IPS-15b (cell line): ENCODE measurements around the gene C1QBP.

ENCODE experiments used
- H3K27me3 ChIP-seq: one replicate; pipeline ENCODE4 v1.6.1; 2013; ENCODE audit warnings: low read length; ENCODE audit not compliant: control insufficient read depth, insufficient read depth
- H3K36me3 ChIP-seq: one replicate; pipeline ENCODE4 v1.6.1; 2013; ENCODE audit warnings: low read length; ENCODE audit not compliant: control insufficient read depth, insufficient read depth
- H3K4me1 ChIP-seq: one replicate; pipeline ENCODE4 v1.6.1; 2013; ENCODE audit warnings: mild to moderate bottlenecking, low read length; ENCODE audit not compliant: control insufficient read depth, insufficient read depth
- H3K4me3 ChIP-seq: one replicate; pipeline ENCODE4 v1.5.1; 2013; ENCODE audit warnings: low read depth, low read length
- H3K9ac ChIP-seq: one replicate; pipeline ENCODE4 v1.6.1; 2013; ENCODE audit warnings: low read depth, mild to moderate bottlenecking, low read length
- H3K9me3 ChIP-seq: one replicate; pipeline ENCODE4 v1.6.1; 2013; ENCODE audit warnings: mild to moderate bottlenecking, low read length; ENCODE audit not compliant: control insufficient read depth, insufficient read depth

C1QBP gene

DNA sequence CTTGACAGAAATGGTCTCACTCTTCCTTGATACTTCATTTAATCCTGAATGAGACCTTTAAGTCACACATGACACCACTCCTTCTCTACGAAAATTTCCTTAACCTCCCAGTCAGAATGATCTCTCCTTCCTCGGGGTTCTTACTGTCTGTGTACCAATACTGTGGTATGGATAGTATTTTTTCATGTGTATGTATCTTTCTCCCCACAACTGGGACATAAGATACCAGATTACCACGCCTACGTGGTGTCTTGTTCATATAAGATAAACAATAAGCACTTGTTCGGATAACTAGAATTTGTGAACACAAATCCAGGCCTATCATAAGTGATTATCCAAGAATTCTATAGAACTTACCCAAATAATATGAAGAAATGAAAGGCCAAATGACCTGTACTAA is 30.8 kb downstream of the C1QBP start:
- no peak overlapping the region for H3K9ac ChIP-seq
- peaks cover 49% of the 10 kb centered on the region for H3K36me3 ChIP-seq
- H3K4me3 ChIP-seq: no peak overlapping the region
- no peaks in the 10 kb centered on the region for H3K9me3 ChIP-seq
- no peaks in the 10 kb centered on the region for H3K27me3 ChIP-seq
- no peaks in the 10 kb centered on the region for H3K4me1 ChIP-seq

DNA sequence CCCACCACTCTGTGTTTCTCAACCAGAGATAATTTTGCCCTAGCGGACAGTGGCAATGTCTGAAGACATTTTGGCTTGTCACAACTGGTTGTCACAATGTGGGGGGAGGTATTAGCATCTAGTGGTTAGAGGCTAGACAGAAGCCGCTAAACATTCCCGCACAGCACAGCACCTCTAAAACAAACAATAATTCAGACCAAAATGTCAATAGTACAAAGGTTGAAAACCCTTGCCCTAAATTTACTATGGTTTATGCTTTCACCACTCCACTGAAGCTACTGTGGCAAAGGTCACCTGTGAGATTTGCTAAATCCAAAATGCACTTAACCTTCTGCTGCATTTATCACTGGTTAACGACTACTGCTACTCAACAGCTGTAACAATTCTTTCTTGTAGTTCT is 33.6 kb downstream of the C1QBP start:
- Histone ChIP-seq H3K9me3 (no peaks in the 10 kb centered on the region), H3K4me1 (no peaks in the 10 kb centered on the region), H3K36me3 (peaks cover 45% of the 10 kb centered on the region), H3K4me3 (no peak overlapping the region), H3K27me3 (no peaks in the 10 kb centered on the region), H3K9ac (no peak overlapping the region)

DNA sequence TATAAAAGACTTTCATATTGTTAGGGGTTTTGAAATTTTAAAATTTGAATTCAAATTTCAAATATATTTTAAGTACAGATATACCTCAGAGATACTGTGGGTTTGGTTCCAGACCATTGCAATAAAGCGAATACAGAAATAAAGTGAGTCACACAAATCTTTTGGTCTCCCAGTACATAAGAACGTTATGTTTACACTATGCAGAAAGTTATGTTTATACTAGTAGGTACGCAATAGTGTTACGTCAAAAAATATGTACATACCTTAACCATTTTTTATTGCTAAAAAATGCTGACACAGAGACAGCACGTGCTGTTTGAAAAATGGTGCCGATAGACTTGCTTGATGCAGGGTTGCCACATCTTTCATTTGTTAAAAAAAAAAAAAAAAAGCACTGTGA is 39.2 kb downstream of the C1QBP start:
- H3K9me3 ChIP-seq: no peaks in the 10 kb centered on the region
- peaks cover 27% of the 10 kb centered on the region for H3K36me3 ChIP-seq
- H3K27me3 ChIP-seq: no peaks in the 10 kb centered on the region
- H3K9ac ChIP-seq: no peak overlapping the region
- H3K4me1 ChIP-seq: no peaks in the 10 kb centered on the region
- H3K4me3 ChIP-seq: no peak overlapping the region

DNA sequence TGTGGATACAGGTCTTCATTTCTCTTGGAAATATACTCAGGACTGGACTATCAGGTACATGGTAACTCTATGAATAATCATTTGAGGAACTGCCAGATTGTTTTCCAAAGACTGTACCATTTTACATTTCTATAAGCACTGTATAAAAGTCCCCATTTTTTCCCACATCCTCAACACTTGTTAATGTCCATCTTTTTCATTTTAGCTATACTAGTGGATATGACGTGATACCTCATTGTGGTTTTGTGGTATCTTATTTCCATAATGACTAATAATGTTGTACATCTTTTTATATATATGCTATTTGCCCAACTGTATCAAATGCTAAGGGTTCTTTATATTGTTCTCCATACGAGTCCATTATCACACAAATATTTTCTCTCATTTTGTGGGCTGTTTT is 42.3 kb downstream of the C1QBP start:
- Histone ChIP-seq H3K4me3 (no peak overlapping the region), H3K9me3 (no peaks in the 10 kb centered on the region), H3K27me3 (no peaks in the 10 kb centered on the region), H3K4me1 (no peaks in the 10 kb centered on the region), H3K9ac (no peak overlapping the region), H3K36me3 (peaks cover 27% of the 10 kb centered on the region)

DNA sequence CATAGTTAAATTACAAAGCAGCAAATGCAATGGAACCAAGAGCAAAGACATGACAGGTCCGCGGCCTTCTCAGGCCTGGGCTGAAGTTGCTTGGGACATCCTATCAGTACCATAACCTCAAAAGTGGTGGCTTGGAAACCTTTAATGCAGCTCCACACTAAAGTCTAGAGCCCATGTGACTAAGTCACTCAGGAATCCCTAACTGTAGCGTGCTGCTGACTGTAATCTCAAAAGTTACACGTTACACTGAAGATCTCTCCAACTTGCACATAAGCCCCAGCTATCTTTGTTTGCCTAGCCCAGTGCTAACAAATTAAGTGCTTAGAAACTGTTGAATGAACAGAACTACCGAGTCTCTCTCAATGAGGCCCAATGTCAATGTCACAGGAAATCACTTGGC is 47.3 kb downstream of the C1QBP start:
- H3K4me1 ChIP-seq: no peaks in the 10 kb centered on the region
- no peaks in the 10 kb centered on the region for H3K27me3 ChIP-seq
- H3K9me3 ChIP-seq: no peaks in the 10 kb centered on the region
- no peak overlapping the region for H3K9ac ChIP-seq
- peaks cover 36% of the 10 kb centered on the region for H3K36me3 ChIP-seq
- H3K4me3 ChIP-seq: no peak overlapping the region
